ENCODE data around the gene LTA4H.

LTA4H gene

DNA sequence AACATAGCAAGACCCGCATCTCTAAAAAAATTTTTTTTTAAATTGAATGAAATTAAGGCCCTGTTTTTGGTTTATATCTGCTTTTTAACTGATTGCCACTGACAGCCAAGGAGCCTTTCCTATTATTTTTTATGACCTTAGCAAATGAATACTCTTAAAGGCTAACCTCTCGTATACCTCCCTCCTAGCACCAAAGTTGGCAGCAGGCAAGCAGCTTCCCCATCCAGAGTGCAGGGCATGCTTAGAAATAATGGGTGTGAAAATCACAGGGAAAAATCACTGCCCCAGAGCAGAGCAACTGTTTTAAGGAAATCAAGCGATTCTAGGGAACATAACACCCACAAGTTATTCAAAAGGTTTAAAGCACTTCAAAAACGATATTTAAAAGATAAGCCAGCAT is 59.9 kb downstream of the LTA4H start:
- H2AFZ ChIP-seq (ENCODE audit: low read length): no peak overlapping the region
- no peaks in the 10 kb centered on the region for H3K27me3 ChIP-seq (ENCODE audit: insufficient read depth, low read length, poor library complexity, severe bottlenecking)
- no peaks in the 10 kb centered on the region for H4K20me1 ChIP-seq (ENCODE audit: insufficient read depth, low read length, poor library complexity, severe bottlenecking)
- no peaks in the 10 kb centered on the region for H3K4me1 ChIP-seq (ENCODE audit: insufficient read depth, low read length, poor library complexity, severe bottlenecking)
- H3F3A ChIP-seq (ENCODE audit: low read depth): no peaks in the 10 kb centered on the region
- no peaks in the 10 kb centered on the region for H3K9me2 ChIP-seq (replicated peaks; ENCODE audit: low read depth, low read length)
- no peak overlapping the region for H3K9ac ChIP-seq (ENCODE audit: low read depth, low read length, poor library complexity, severe bottlenecking)
- H3K79me2 ChIP-seq (ENCODE audit: insufficient read depth, low read length): no peaks in the 10 kb centered on the region
- TF ChIP-seq, protein P1, sequence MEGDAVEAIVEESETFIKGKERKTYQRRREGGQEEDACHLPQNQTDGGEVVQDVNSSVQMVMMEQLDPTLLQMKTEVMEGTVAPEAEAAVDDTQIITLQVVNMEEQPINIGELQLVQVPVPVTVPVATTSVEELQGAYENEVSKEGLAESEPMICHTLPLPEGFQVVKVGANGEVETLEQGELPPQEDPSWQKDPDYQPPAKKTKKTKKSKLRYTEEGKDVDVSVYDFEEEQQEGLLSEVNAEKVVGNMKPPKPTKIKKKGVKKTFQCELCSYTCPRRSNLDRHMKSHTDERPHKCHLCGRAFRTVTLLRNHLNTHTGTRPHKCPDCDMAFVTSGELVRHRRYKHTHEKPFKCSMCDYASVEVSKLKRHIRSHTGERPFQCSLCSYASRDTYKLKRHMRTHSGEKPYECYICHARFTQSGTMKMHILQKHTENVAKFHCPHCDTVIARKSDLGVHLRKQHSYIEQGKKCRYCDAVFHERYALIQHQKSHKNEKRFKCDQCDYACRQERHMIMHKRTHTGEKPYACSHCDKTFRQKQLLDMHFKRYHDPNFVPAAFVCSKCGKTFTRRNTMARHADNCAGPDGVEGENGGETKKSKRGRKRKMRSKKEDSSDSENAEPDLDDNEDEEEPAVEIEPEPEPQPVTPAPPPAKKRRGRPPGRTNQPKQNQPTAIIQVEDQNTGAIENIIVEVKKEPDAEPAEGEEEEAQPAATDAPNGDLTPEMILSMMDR (conservative IDR thresholded peaks at IDR 0.05; ENCODE audit: low read length): no peak
- no peak for TF ChIP-seq EZH2phosphoT487 (IDR thresholded peaks at IDR 0.05; ENCODE audit: borderline replicate concordance)
- no peak overlapping the region for H3K4me2 ChIP-seq (ENCODE audit: low read depth, low read length, poor library complexity, severe bottlenecking)
- H3K9me3 ChIP-seq (ENCODE audit: insufficient read depth, low read depth, low read length): no peaks in the 10 kb centered on the region
- H3K36me3 ChIP-seq (ENCODE audit: insufficient read depth, low read length): no peaks in the 10 kb centered on the region
- H3K4me3 ChIP-seq (ENCODE audit: low read length, poor library complexity, severe bottlenecking): no peak overlapping the region

DNA sequence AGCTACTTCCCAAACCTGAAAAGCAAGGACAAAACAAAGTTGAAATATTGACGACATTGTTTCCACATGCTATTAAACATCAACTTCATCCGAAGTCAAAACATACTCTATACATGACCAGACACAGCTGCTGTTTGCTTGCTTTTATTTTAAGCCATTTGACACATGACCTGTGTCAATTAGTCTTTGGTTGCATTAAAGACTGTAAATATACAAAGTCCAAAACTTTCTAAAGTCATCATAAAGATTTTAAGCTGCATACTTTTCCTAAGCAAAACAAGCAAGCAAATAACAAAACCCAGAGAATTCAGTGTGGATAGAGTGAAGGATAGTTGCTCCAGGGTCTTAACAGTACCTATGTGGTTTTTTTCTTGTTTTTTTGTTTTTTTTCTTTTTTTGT is 61.0 kb downstream of the LTA4H start:
- no peaks in the 10 kb centered on the region for H3K9me3 ChIP-seq (ENCODE audit: insufficient read depth, low read depth, low read length)

DNA sequence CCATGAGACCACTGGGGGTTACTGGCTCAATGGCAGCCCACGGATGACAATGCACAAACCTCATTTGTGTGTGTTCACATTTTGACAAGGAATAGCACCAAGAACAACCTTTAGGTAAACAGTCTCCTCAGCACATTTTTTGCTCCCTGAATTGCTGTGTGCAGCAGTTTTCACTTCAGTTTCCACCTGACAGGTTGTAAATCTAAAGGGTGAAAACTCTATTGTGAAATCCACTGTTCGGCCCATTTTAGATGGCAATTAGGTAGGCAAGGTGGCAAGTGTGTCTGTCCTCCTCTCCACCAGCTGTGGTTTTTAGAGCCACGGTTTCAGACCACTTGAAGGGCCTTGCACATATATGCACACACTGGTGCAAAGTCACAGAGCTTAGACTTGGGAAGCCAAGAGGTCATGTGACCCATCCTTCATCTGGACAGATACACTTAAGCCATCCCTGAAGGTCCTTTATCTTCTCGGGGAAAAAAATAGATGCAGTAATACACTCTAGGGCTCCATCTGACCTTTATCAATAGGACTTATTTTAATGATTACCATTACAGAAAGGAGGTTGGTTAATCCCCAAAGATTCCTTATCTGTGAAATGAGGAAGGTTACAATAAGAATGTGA is 62.4 kb downstream of the LTA4H start:
- no peak overlapping the region for H3K4me2 ChIP-seq (ENCODE audit: low read depth, low read length, poor library complexity, severe bottlenecking)
- no peak overlapping the region for H2AFZ ChIP-seq (ENCODE audit: low read length)
- no peaks in the 10 kb centered on the region for H3K27me3 ChIP-seq (ENCODE audit: insufficient read depth, low read length, poor library complexity, severe bottlenecking)
- no peaks in the 10 kb centered on the region for H3K36me3 ChIP-seq (ENCODE audit: insufficient read depth, low read length)
- H3F3A ChIP-seq (ENCODE audit: low read depth): no peaks in the 10 kb centered on the region
- H4K20me1 ChIP-seq (ENCODE audit: insufficient read depth, low read length, poor library complexity, severe bottlenecking): no peaks in the 10 kb centered on the region
- H3K9me3 ChIP-seq (ENCODE audit: insufficient read depth, low read depth, low read length): no peaks in the 10 kb centered on the region
- H3K9me2 ChIP-seq (replicated peaks; ENCODE audit: low read depth, low read length): no peaks in the 10 kb centered on the region
- no peak overlapping the region for H3K9ac ChIP-seq (ENCODE audit: low read depth, low read length, poor library complexity, severe bottlenecking)
- H3K4me1 ChIP-seq (ENCODE audit: insufficient read depth, low read length, poor library complexity, severe bottlenecking): no peaks in the 10 kb centered on the region
- TF ChIP-seq, protein P1 (conservative IDR thresholded peaks at IDR 0.05; ENCODE audit: low read length): no peak
- TF ChIP-seq EZH2phosphoT487 (IDR thresholded peaks at IDR 0.05; ENCODE audit: borderline replicate concordance): no peak
- no peak overlapping the region for H3K4me3 ChIP-seq (ENCODE audit: low read length, poor library complexity, severe bottlenecking)
- H3K79me2 ChIP-seq (ENCODE audit: insufficient read depth, low read length): no peaks in the 10 kb centered on the region

More for the DNA sequence above, 61.0 kb downstream of the LTA4H start:
- Histone ChIP-seq H4K20me1 (ENCODE audit: insufficient read depth, low read length, poor library complexity, severe bottlenecking) (no peaks in the 10 kb centered on the region), H3K79me2 (ENCODE audit: insufficient read depth, low read length) (no peaks in the 10 kb centered on the region), H3K27me3 (ENCODE audit: insufficient read depth, low read length, poor library complexity, severe bottlenecking) (no peaks in the 10 kb centered on the region), H2AFZ (ENCODE audit: low read length) (no peak overlapping the region), H3K4me3 (ENCODE audit: low read length, poor library complexity, severe bottlenecking) (no peak overlapping the region), H3K9ac (ENCODE audit: low read depth, low read length, poor library complexity, severe bottlenecking) (no peak overlapping the region), H3K9me2 (replicated peaks; ENCODE audit: low read depth, low read length) (no peaks in the 10 kb centered on the region), H3F3A (ENCODE audit: low read depth) (no peaks in the 10 kb centered on the region), H3K4me2 (ENCODE audit: low read depth, low read length, poor library complexity, severe bottlenecking) (no peak overlapping the region), H3K4me1 (ENCODE audit: insufficient read depth, low read length, poor library complexity, severe bottlenecking) (no peaks in the 10 kb centered on the region), H3K36me3 (ENCODE audit: insufficient read depth, low read length) (no peaks in the 10 kb centered on the region)
- no peak for TF ChIP-seq EZH2phosphoT487 (IDR thresholded peaks at IDR 0.05; ENCODE audit: borderline replicate concordance)
- TF ChIP-seq, protein P1 (conservative IDR thresholded peaks at IDR 0.05; ENCODE audit: low read length): no peak

All from Loucy (cell line).